Loucy (cell line): ENCODE measurements around the gene FGFBP1.

Source experiments
- H2AFZ ChIP-seq: fragments of 200-600 bp; sonication (generic); 2 replicates; pipeline ENCODE4 v1.6.0; 2016; ENCODE audit warnings: antibody characterized with exemption, mild to moderate bottlenecking, low read length, moderate library complexity
- H3F3A ChIP-seq: fragments of 200-600 bp; 2 replicates; pipeline ENCODE4 v1.6.0; 2016; ENCODE audit warnings: antibody characterized with exemption, low read depth, mild to moderate bottlenecking
- H3K27me3 ChIP-seq: fragments of 200-600 bp; sonication (generic); 2 replicates; pipeline ENCODE4 v1.6.1; 2014; ENCODE audit warnings: low read length, mild to moderate bottlenecking; ENCODE audit not compliant: insufficient read depth, poor library complexity, severe bottlenecking
- H3K36me3 ChIP-seq: fragments of 200-600 bp; sonication (generic); 2 replicates; pipeline ENCODE4 v1.6.1; 2016; ENCODE audit warnings: low read length; ENCODE audit not compliant: insufficient read depth
- H3K4me1 ChIP-seq: fragments of 200-600 bp; sonication (generic); 2 replicates; pipeline ENCODE4 v1.5.1; 2014; ENCODE audit warnings: low read length, mild to moderate bottlenecking; ENCODE audit not compliant: insufficient read depth, poor library complexity, severe bottlenecking
- H3K4me2 ChIP-seq: fragments of 200-600 bp; sonication (generic); 2 replicates; pipeline ENCODE4 v1.6.0; 2014; ENCODE audit warnings: antibody characterized with exemption, low read length, low read depth, mild to moderate bottlenecking; ENCODE audit not compliant: poor library complexity, severe bottlenecking
- H3K4me3 ChIP-seq: fragments of 200-600 bp; sonication (generic); 2 replicates; pipeline ENCODE4 v1.5.1; 2014; ENCODE audit warnings: low read length, mild to moderate bottlenecking, mixed read lengths; ENCODE audit not compliant: poor library complexity, severe bottlenecking
- H3K79me2 ChIP-seq: fragments of 200-600 bp; sonication (generic); 2 replicates; pipeline ENCODE4 v1.6.1; 2014; ENCODE audit warnings: low read length; ENCODE audit not compliant: insufficient read depth
- H3K9ac ChIP-seq: fragments of 200-600 bp; sonication (generic); 2 replicates; pipeline ENCODE4 v1.6.0; 2014; ENCODE audit warnings: mild to moderate bottlenecking, low read depth, low read length, moderate library complexity; ENCODE audit not compliant: poor library complexity, severe bottlenecking
- H3K9me2 ChIP-seq: fragments of 200-600 bp; sonication (generic); replicated peaks from 2 replicates; pipeline ENCODE4 v1.6.1; 2016; ENCODE audit warnings: low read depth, low read length, mixed read lengths
- H3K9me3 ChIP-seq: fragments of 200-600 bp; sonication (generic); 2 replicates; pipeline ENCODE4 v1.6.1; 2014; ENCODE audit warnings: mild to moderate bottlenecking, antibody characterized with exemption, low read length, low read depth; ENCODE audit not compliant: insufficient read depth
- H4K20me1 ChIP-seq: fragments of 200-600 bp; sonication (generic); 2 replicates; pipeline ENCODE4 v1.6.0; 2014; ENCODE audit warnings: antibody characterized with exemption, low read length, mild to moderate bottlenecking; ENCODE audit not compliant: insufficient read depth, poor library complexity, severe bottlenecking
- CTCF ChIP-seq: fragments of 200-600 bp; sonication (generic); conservative IDR thresholded peaks from 2 replicates; pipeline ENCODE4 v1.5.1; 2014; ENCODE audit warnings: mild to moderate bottlenecking, antibody characterized with exemption, low read length
- EZH2phosphoT487 ChIP-seq: fragments of 200-600 bp; IDR thresholded peaks from 2 replicates; pipeline ENCODE4 v1.6.1; 2018; ENCODE audit warnings: antibody characterized with exemption, mild to moderate bottlenecking, moderate library complexity, borderline replicate concordance

FGFBP1 gene

GRCh38 chr4:15961781-15962510 lies 23.4 kb upstream of the FGFBP1 start:
- no peaks in the 10 kb centered on the region for H3K9me3 ChIP-seq
- no peak overlapping the region for H3K9ac ChIP-seq
- no peak overlapping the region for H3K4me3 ChIP-seq
- H3K27me3 ChIP-seq: no peaks in the 10 kb centered on the region
- no peaks in the 10 kb centered on the region for H3K9me2 ChIP-seq
- H4K20me1 ChIP-seq: no peaks in the 10 kb centered on the region
- H2AFZ ChIP-seq: no peak overlapping the region; the same call in 1 of the 2 replicates
- TF ChIP-seq EZH2phosphoT487 (no peak), CTCF (no peak)
- peak overlapping the region; percentile 52 for H3K4me2 ChIP-seq
- no peaks in the 10 kb centered on the region for H3F3A ChIP-seq
- H3K79me2 ChIP-seq: no peaks in the 10 kb centered on the region
- H3K36me3 ChIP-seq: no peaks in the 10 kb centered on the region
- H3K4me1 ChIP-seq: peaks cover 6% of the 10 kb centered on the region

GRCh38 chr4:15958562-15958961 lies 20.0 kb upstream of the FGFBP1 start:
- Histone ChIP-seq H3F3A (no peaks in the 10 kb centered on the region), H3K4me2 (no peak overlapping the region), H4K20me1 (no peaks in the 10 kb centered on the region), H3K9me3 (no peaks in the 10 kb centered on the region), H2AFZ (no peak overlapping the region), H3K9ac (no peak overlapping the region), H3K4me1 (peaks cover 4% of the 10 kb centered on the region), H3K36me3 (no peaks in the 10 kb centered on the region), H3K4me3 (no peak overlapping the region), H3K9me2 (no peaks in the 10 kb centered on the region), H3K27me3 (no peaks in the 10 kb centered on the region), H3K79me2 (no peaks in the 10 kb centered on the region)
- TF ChIP-seq EZH2phosphoT487 (no peak), CTCF (no peak)

- no peak overlapping the region for H2AFZ ChIP-seq
- H3K4me2 ChIP-seq: no peak overlapping the region
- no peaks in the 10 kb centered on the region for H4K20me1 ChIP-seq
- H3F3A ChIP-seq: no peaks in the 10 kb centered on the region
- H3K9me2 ChIP-seq: no peaks in the 10 kb centered on the region
- H3K9me3 ChIP-seq: no peaks in the 10 kb centered on the region
- H3K9ac ChIP-seq: no peak overlapping the region
- H3K27me3 ChIP-seq: no peaks in the 10 kb centered on the region
- H3K4me1 ChIP-seq: no peaks in the 10 kb centered on the region
- no peak overlapping the region for H3K4me3 ChIP-seq
- H3K79me2 ChIP-seq: no peaks in the 10 kb centered on the region
- H3K36me3 ChIP-seq: no peaks in the 10 kb centered on the region
- TF ChIP-seq CTCF (peak; percentile 98), EZH2phosphoT487 (no peak)
Measured at GRCh38 chr4:15956179-15956850, 17.8 kb upstream of the FGFBP1 start.
